GM23338 (cell line): ENCODE data around the gene GPAM. TPM values are rescaled to one million over a fixed set of nuclear protein-coding genes. Genes with fewer than 3 reads are reported as not detected.

Experiments
- ATAC-seq: fragments of 200-7000 bp; cut with Tn5 transposase; 3 replicates; pipeline ENCODE4 v1.9.1; 2020
- DNase-seq: peaks from one replicate; pipeline ENCODE4 v3.0.0-alpha.2; 2015; ENCODE audit warnings: low spot score
- H2AFZ ChIP-seq: fragments of 200-600 bp; sonication (generic); 2 replicates; pipeline ENCODE4 v1.8.0; 2016; ENCODE audit warnings: antibody characterized with exemption, mild to moderate bottlenecking, moderate library complexity
- H3F3A ChIP-seq: fragments of 200-600 bp; sonication (generic); replicated peaks from 2 replicates; pipeline ENCODE4 v1.8.0; 2017; ENCODE audit warnings: antibody characterized with exemption, mixed run types, low read depth
- H3K27ac ChIP-seq: fragments of 200-600 bp; sonication (generic); 2 replicates; pipeline ENCODE4 v1.6.1; 2016; ENCODE audit warnings: low read depth
- H3K27me3 ChIP-seq: fragments of 200-600 bp; sonication (generic); 2 replicates; pipeline ENCODE4 v1.8.0; 2016; ENCODE audit warnings: mild to moderate bottlenecking, mixed run types, moderate library complexity; ENCODE audit not compliant: insufficient read depth
- H3K36me3 ChIP-seq: fragments of 200-600 bp; sonication (generic); 2 replicates; pipeline ENCODE4 v1.8.0; 2016; ENCODE audit warnings: mild to moderate bottlenecking; ENCODE audit not compliant: insufficient read depth
- H3K4me1 ChIP-seq: fragments of 200-600 bp; sonication (generic); 2 replicates; pipeline ENCODE4 v1.8.0; 2016; ENCODE audit warnings: mild to moderate bottlenecking, moderate library complexity; ENCODE audit not compliant: insufficient read depth
- H3K4me2 ChIP-seq: fragments of 200-600 bp; sonication (generic); 2 replicates; pipeline ENCODE4 v1.7.1; 2017; ENCODE audit warnings: mixed run types
- H3K4me3 ChIP-seq: fragments of 200-600 bp; sonication (generic); 2 replicates; pipeline ENCODE4 v1.6.1; 2016; ENCODE audit warnings: mixed run types
- H3K79me2 ChIP-seq: fragments of 200-600 bp; sonication (generic); replicated peaks from 2 replicates; pipeline ENCODE4 v1.8.0; 2017; ENCODE audit warnings: mild to moderate bottlenecking; ENCODE audit not compliant: insufficient read depth
- H3K9me2 ChIP-seq: fragments of 200-600 bp; sonication (generic); 2 replicates; pipeline ENCODE4 v1.8.0; 2017; ENCODE audit not compliant: insufficient read depth
- H4K20me1 ChIP-seq: fragments of 200-600 bp; sonication (generic); replicated peaks from 2 replicates; pipeline ENCODE4 v1.8.0; 2017; ENCODE audit warnings: mild to moderate bottlenecking; ENCODE audit not compliant: insufficient read depth
- H3K27ac Mint-ChIP-seq: 2 replicates; pipeline ENCODE4 v1.8.0; 2020; ENCODE audit warnings: inconsistent platforms, mild to moderate bottlenecking, moderate library complexity, mixed read lengths
- H3K27me3 Mint-ChIP-seq: 3 replicates; pipeline ENCODE4 v1.8.0; 2022; ENCODE audit warnings: low read depth, mild to moderate bottlenecking, moderate library complexity, mixed read lengths, inconsistent platforms; ENCODE audit not compliant: insufficient read depth, poor library complexity
- H3K36me3 Mint-ChIP-seq: 3 replicates; pipeline ENCODE4 v1.8.0; 2021; ENCODE audit warnings: low read depth, mild to moderate bottlenecking, inconsistent platforms, moderate library complexity, mixed read lengths
- H3K4me1 Mint-ChIP-seq: 3 replicates; pipeline ENCODE4 v1.8.0; 2020; ENCODE audit warnings: mild to moderate bottlenecking, inconsistent platforms, mixed read lengths
- H3K4me3 Mint-ChIP-seq: 3 replicates; pipeline ENCODE4 v1.8.0; 2021; ENCODE audit warnings: moderate library complexity, mild to moderate bottlenecking, inconsistent platforms, mixed read lengths
- H3K9me3 Mint-ChIP-seq: 3 replicates; pipeline ENCODE4 v1.8.0; 2020; ENCODE audit warnings: moderate library complexity, mild to moderate bottlenecking, inconsistent platforms, mixed read lengths
- CTCF ChIP-seq, 2 experiments: fragments of 200-600 bp in 1 of 2; sonication (generic) in 1 of 2; conservative IDR thresholded peaks; 2 replicates each; pipeline versions ENCODE4 v1.5.1 to v1.6.1; 2016 to 2017; ENCODE audit warnings: antibody characterized with exemption in 2 of 2, low read depth in 2 of 2, mild to moderate bottlenecking in 2 of 2, moderate library complexity in 1 of 2
- EZH2 ChIP-seq: fragments of 200-600 bp; sonication (generic); IDR thresholded peaks from one replicate; pipeline ENCODE4 v1.8.0; 2017; ENCODE audit warnings: antibody characterized with exemption, mild to moderate bottlenecking, low read depth; ENCODE audit not compliant: unreplicated experiment
- EZH2phosphoT487 ChIP-seq: fragments of 200-600 bp; sonication (generic); IDR thresholded peaks from one replicate; pipeline ENCODE4 v1.8.1; 2018; ENCODE audit warnings: antibody characterized with exemption; ENCODE audit not compliant: unreplicated experiment
- JUNB ChIP-seq: IDR thresholded peaks from one replicate; pipeline ENCODE4 v1.6.1; 2016; ENCODE audit warnings: antibody characterized with exemption; ENCODE audit not compliant: unreplicated experiment
- NANOG ChIP-seq: IDR thresholded peaks from 2 replicates; pipeline ENCODE4 v1.6.1; 2016; ENCODE audit warnings: antibody characterized with exemption, borderline replicate concordance
- STAT1 ChIP-seq: IDR thresholded peaks from one replicate; pipeline ENCODE4 v1.6.1; 2016; ENCODE audit warnings: antibody characterized with exemption; ENCODE audit not compliant: unreplicated experiment
- ZNF114 ChIP-seq: fragments of 250-450 bp; sonication (Bioruptor Pico); IDR thresholded peaks from 2 replicates; pipeline ENCODE4 v1.5.0; 2020; ENCODE audit warnings: mild to moderate bottlenecking, moderate library complexity
- ZNF331 ChIP-seq: fragments of 250-450 bp; sonication (Bioruptor Pico); IDR thresholded peaks from 2 replicates; pipeline ENCODE4 v1.5.0; 2020; ENCODE audit warnings: low read depth, mild to moderate bottlenecking, moderate library complexity
- ZNF462 ChIP-seq: fragments of 250-450 bp; sonication (Bioruptor Pico); IDR thresholded peaks from 2 replicates; pipeline ENCODE4 v1.5.0; 2020; ENCODE audit warnings: mild to moderate bottlenecking, moderate library complexity
- polyA plus RNA-seq: library from polyadenylated mRNA; unstranded; fragments of >200 nt; fragmentation: Nextera tagmentation; extraction: Ambion mirVana; gene quantifications from 2 replicates; pipeline ENCODE4 v1.2.1, GENCODE V29; 2016
- total RNA-seq: library from RNA; depleted of rRNA; stranded (reverse); fragments of >200 nt; shearing (Covaris generic); gene quantifications from 2 replicates; pipeline ENCODE4 v1.2.3, GENCODE V29; 2014

The GPAM gene
- total and polyA plus RNA-seq, 2 experiments from 2014 or later: 5.5 to 16.6 TPM

GRCh38 chr10:112226439-112227248 lies 43.1 kb upstream of the GPAM start:
- TF ChIP-seq EZH2 (no peak), JUNB (no peak), ZNF331 (no peak), ZNF114 (CRISPR knock-in tag) (no peak), ZNF462 (CRISPR knock-in tag) (no peak), EZH2phosphoT487 (no peak), NANOG (no peak), CTCF (conservative IDR thresholded peaks at IDR 0.05; ENCODE audit: low read depth in 2 of 2) (no peak), STAT1 (no peak)
- Histone ChIP-seq H3K4me3 (no peak overlapping the region), H3K9me2 (peaks cover 7% of the 10 kb centered on the region; the same call in 1 of the 2 replicates), H3K27me3 (no peaks in the 10 kb centered on the region), H3K4me1 (no peaks in the 10 kb centered on the region), H3K27ac (no peak overlapping the region), H2AFZ (no peak overlapping the region), H3K4me2 (no peak overlapping the region), H4K20me1 (no peaks in the 10 kb centered on the region; the same call in 1 of the 2 replicates), H3F3A (no peaks in the 10 kb centered on the region), H3K79me2 (no peaks in the 10 kb centered on the region), H3K36me3 (no peaks in the 10 kb centered on the region)
- H3K9me3 Mint-ChIP-seq: peaks cover 16% of the 10 kb centered on the region; the same call in 1 of the 3 replicates
- no peak for DNase-seq
- H3K27ac Mint-ChIP-seq: no peak overlapping the region
- ATAC-seq: no peak
- peaks cover 7% of the 10 kb centered on the region for H3K4me1 Mint-ChIP-seq
- no peaks in the 10 kb centered on the region for H3K27me3 Mint-ChIP-seq
- H3K36me3 Mint-ChIP-seq: peaks cover 4% of the 10 kb centered on the region; the same call in 1 of the 3 replicates
- H3K4me3 Mint-ChIP-seq: no peak overlapping the region
